ENCODE measurements around the gene CA10. TPM values are rescaled to one million over a fixed set of nuclear protein-coding genes. Genes with fewer than 3 reads are reported as not detected.

CA10 gene
- total RNA-seq, 1 experiment from 2014 or later = not detected

DNA sequence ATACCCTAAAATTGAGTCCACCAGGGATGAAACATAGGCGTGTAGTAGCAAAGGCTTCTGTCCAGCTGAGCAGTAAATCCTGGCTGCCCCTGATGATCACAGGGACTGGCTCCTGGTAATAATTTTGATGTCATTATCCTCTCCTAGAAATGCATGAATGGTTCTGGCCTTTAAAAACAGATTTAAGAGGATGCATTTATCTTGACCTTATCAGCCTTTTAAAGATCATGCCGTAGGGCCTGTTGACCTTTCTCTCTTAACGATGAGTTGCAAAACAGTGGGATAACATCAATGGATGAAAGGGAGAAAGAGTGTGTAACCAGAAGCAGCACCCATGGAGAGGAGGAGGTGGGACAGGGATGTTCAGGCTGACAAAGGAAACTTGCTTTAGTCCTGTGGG lies 128.5 kb downstream of the CA10 start:
- no peaks in the 10 kb centered on the region for H3K9me2 ChIP-seq (ENCODE audit: insufficient read depth)
- DNase-seq = no peak
- H3K4me2 ChIP-seq = no peak overlapping the region
- H3K27ac ChIP-seq = no peak overlapping the region
- no peak for TF ChIP-seq EZH2 (IDR thresholded peaks at IDR 0.05; ENCODE audit: low read depth)
- TF ChIP-seq, protein P1, sequence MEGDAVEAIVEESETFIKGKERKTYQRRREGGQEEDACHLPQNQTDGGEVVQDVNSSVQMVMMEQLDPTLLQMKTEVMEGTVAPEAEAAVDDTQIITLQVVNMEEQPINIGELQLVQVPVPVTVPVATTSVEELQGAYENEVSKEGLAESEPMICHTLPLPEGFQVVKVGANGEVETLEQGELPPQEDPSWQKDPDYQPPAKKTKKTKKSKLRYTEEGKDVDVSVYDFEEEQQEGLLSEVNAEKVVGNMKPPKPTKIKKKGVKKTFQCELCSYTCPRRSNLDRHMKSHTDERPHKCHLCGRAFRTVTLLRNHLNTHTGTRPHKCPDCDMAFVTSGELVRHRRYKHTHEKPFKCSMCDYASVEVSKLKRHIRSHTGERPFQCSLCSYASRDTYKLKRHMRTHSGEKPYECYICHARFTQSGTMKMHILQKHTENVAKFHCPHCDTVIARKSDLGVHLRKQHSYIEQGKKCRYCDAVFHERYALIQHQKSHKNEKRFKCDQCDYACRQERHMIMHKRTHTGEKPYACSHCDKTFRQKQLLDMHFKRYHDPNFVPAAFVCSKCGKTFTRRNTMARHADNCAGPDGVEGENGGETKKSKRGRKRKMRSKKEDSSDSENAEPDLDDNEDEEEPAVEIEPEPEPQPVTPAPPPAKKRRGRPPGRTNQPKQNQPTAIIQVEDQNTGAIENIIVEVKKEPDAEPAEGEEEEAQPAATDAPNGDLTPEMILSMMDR (conservative IDR thresholded peaks at IDR 0.05) = no peak
- H3K4me3 ChIP-seq = no peak overlapping the region
- no peaks in the 10 kb centered on the region for H3K36me3 ChIP-seq (ENCODE audit: low read depth)
- no peaks in the 10 kb centered on the region for H3K27me3 ChIP-seq (ENCODE audit: insufficient read depth, low read depth)
- no peaks in the 10 kb centered on the region for H3F3A ChIP-seq (ENCODE audit: insufficient read depth, low read depth)
- no peaks in the 10 kb centered on the region; the same call in 1 of the 2 replicates for H3K4me1 ChIP-seq (replicated peaks; ENCODE audit: insufficient read depth)
- CTCF ChIA-PET = no interaction called here
- POLR2A ChIA-PET (ENCODE audit: unreplicated experiment) = no interaction called here
- intact Hi-C loops (cut with micrococcal nuclease; ENCODE audit: unreplicated experiment) = no loop called here
- no TSS peak for BruUV-seq (replicated peaks)
- H4K20me1 ChIP-seq (ENCODE audit: insufficient read depth) = no peaks in the 10 kb centered on the region
- no peak overlapping the region for H2AFZ ChIP-seq
- H3K9me3 ChIP-seq (ENCODE audit: insufficient read depth, low read depth) = no peaks in the 10 kb centered on the region
- no peaks in the 10 kb centered on the region for H3K79me2 ChIP-seq (ENCODE audit: low read depth)

DNA sequence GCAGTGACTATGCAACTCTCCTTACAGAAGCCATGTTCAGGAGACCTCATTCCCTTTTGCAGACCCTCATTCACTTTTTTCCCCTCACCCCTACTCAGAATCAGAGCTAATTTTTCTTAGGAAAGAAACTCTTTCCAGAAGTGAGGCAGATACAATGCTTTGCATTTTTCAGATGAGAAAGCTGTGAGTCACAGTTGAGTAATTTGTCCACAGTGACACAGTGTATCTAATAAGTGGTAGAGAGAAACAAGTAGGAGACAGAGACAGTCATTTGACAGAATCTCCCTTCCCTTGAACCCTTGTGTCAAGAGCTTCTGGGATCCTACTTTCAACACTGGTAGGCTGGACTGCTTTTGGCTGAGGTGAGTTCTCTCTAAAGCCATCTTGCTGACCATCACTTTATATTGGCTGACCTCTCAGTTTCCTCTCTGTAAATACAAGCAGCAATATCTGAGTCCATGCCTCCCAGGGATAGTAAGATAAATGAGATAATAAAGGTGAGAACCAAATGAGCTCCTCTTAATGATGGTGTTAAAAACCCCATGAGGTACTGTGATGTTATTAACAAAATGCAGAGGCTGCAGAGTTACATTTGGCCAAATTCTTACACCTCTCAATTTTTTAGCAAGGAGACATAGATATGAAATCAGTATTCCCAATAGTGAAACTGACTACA lies 130.8 kb downstream of the CA10 start:
- TF ChIP-seq, protein P1 (conservative IDR thresholded peaks at IDR 0.05) = no peak
- TF ChIP-seq EZH2 (IDR thresholded peaks at IDR 0.05; ENCODE audit: low read depth) = no peak
- no peaks in the 10 kb centered on the region for H3K9me3 ChIP-seq (ENCODE audit: insufficient read depth, low read depth)
- ChIA-PET POLR2A (ENCODE audit: unreplicated experiment) (no interaction called here), CTCF (no interaction called here)
- no peaks in the 10 kb centered on the region for H3K36me3 ChIP-seq (ENCODE audit: low read depth)
- no peak overlapping the region for H2AFZ ChIP-seq
- no peaks in the 10 kb centered on the region for H4K20me1 ChIP-seq (ENCODE audit: insufficient read depth)
- H3K79me2 ChIP-seq (ENCODE audit: low read depth) = no peaks in the 10 kb centered on the region
- intact Hi-C loops (cut with micrococcal nuclease; ENCODE audit: unreplicated experiment) = no loop called here
- no peak overlapping the region for H3K4me2 ChIP-seq
- H3K27me3 ChIP-seq (ENCODE audit: insufficient read depth, low read depth) = no peaks in the 10 kb centered on the region
- no TSS peak for BruUV-seq (replicated peaks)
- H3K27ac ChIP-seq = no peak overlapping the region
- H3K4me1 ChIP-seq (replicated peaks; ENCODE audit: insufficient read depth) = no peaks in the 10 kb centered on the region; the same call in 1 of the 2 replicates
- H3K9me2 ChIP-seq (ENCODE audit: insufficient read depth) = 0 out of 2 replicates have a peak, but pooled peaks cover 4% of the 10 kb centered on the region
- H3K4me3 ChIP-seq = no peak overlapping the region
- H3F3A ChIP-seq (ENCODE audit: insufficient read depth, low read depth) = no peaks in the 10 kb centered on the region
- DNase-seq = no peak

DNA sequence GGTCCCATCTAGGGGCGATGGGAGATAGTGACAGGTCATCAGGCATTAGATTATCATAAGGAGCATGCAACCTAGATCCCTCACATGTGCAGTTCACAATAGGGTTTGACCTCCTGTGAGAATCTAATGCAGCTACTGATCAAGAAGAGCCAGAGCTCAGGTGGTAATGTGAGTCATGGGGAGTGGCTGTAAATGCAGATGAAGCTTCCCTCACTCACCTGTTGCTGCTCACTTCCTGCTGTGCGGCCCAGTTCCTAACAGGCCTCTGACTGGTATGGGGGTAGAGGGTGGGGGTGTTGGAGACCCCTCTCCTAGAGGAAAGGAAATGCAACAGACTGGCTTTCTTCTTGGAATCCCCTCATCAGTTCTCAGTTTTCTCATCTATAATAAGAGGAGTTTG lies 131.4 kb downstream of the CA10 start:
- no peak overlapping the region for H3K4me2 ChIP-seq
- no peaks in the 10 kb centered on the region for H3K27me3 ChIP-seq (ENCODE audit: insufficient read depth, low read depth)
- intact Hi-C loops (cut with micrococcal nuclease; ENCODE audit: unreplicated experiment) = no loop called here
- no peaks in the 10 kb centered on the region; the same call in 1 of the 2 replicates for H3K4me1 ChIP-seq (replicated peaks; ENCODE audit: insufficient read depth)
- no peaks in the 10 kb centered on the region for H3K79me2 ChIP-seq (ENCODE audit: low read depth)
- H2AFZ ChIP-seq = no peak overlapping the region
- CTCF ChIA-PET = no interaction called here
- DNase-seq = no peak
- POLR2A ChIA-PET (ENCODE audit: unreplicated experiment) = interaction anchor here (0.6 kb wide), 1 partner anchor 103 kb away, joined by 7 read pairs; no protein-coding TSS in a partner anchor
- H3K27ac ChIP-seq = no peak overlapping the region
- 0 out of 2 replicates have a peak, but pooled peaks cover 4% of the 10 kb centered on the region for H3K9me2 ChIP-seq (ENCODE audit: insufficient read depth)
- TF ChIP-seq EZH2 (IDR thresholded peaks at IDR 0.05; ENCODE audit: low read depth) = no peak
- TF ChIP-seq, protein P1 (conservative IDR thresholded peaks at IDR 0.05) = no peak
- no peak overlapping the region for H3K4me3 ChIP-seq
- no peaks in the 10 kb centered on the region for H3F3A ChIP-seq (ENCODE audit: insufficient read depth, low read depth)
- no peaks in the 10 kb centered on the region for H3K36me3 ChIP-seq (ENCODE audit: low read depth)
- H3K9me3 ChIP-seq (ENCODE audit: insufficient read depth, low read depth) = no peaks in the 10 kb centered on the region
- H4K20me1 ChIP-seq (ENCODE audit: insufficient read depth) = no peaks in the 10 kb centered on the region
- no TSS peak for BruUV-seq (replicated peaks)

Measured in PC-9 (cell line).